NCI-H510A treated with DMSO at 0.1 percent for 48 hours (cell line): Measurements from ENCODE around the gene HMMR.
A peak's percentile ranks its signal among the peaks of the same experiment; 100 is the strongest.

ENCODE experiments used
- DNase-seq: peaks from one replicate; lab custom pipeline; 2025; lab: John Stamatoyannopoulos, UW

Gene HMMR

GRCh38 chr5:163459462-163459818 lies 992 bp upstream of the HMMR start:
- peak; percentile 55 for DNase-seq

- DNase-seq = peak; percentile 89
Observed at GRCh38 chr5:163459819-163460561, 442 bp upstream of the HMMR start, which contains the start of gene NUDCD2. Gene NUDCD2, minus strand, starts transcription at chr5:163460102. Its CDS starts 52 bp downstream, at chr5:163460050.

- DNase-seq = no peak
Observed at GRCh38 chr5:163463063-163463435, 2.6 kb downstream of the HMMR start.

- no peak for DNase-seq
Observed at GRCh38 chr5:163467682-163468081, 7.2 kb downstream of the HMMR start.

- DNase-seq = peak; percentile 6
Observed at GRCh38 chr5:163473635-163474243, 13.3 kb downstream of the HMMR start.

GRCh38 chr5:163475411-163475810 lies 15.0 kb downstream of the HMMR start:
- no peak for DNase-seq

GRCh38 chr5:163478126-163478981 lies 17.9 kb downstream of the HMMR start:
- DNase-seq = no peak

- no peak for DNase-seq
Observed at GRCh38 chr5:163478982-163479271, 18.5 kb downstream of the HMMR start.

- DNase-seq = no peak
Observed at GRCh38 chr5:163489055-163489744, 28.8 kb downstream of the HMMR start.

- no peak for DNase-seq
Observed at GRCh38 chr5:163489745-163490075, 29.3 kb downstream of the HMMR start.

- no peak for DNase-seq
Observed at GRCh38 chr5:163496286-163496685, 35.9 kb downstream of the HMMR start.

GRCh38 chr5:163497315-163497714 lies 36.9 kb downstream of the HMMR start:
- no peak for DNase-seq

GRCh38 chr5:163498886-163499285 lies 38.5 kb downstream of the HMMR start:
- no peak for DNase-seq

- DNase-seq = no peak
Observed at GRCh38 chr5:163502521-163502920, 42.1 kb downstream of the HMMR start.

- DNase-seq = no peak
Observed at GRCh38 chr5:163503106-163504078, 43.0 kb downstream of the HMMR start.

- DNase-seq = no peak
Observed at GRCh38 chr5:163504079-163504931, 43.9 kb downstream of the HMMR start.

GRCh38 chr5:163505049-163505367 lies 44.6 kb downstream of the HMMR start:
- DNase-seq = no peak

- DNase-seq = peak; percentile 72
Observed at GRCh38 chr5:163505368-163506094, 45.1 kb downstream of the HMMR start, which contains the start of gene MAT2B. Gene MAT2B, plus strand, starts transcription at chr5:163505619. Its CDS starts 68 bp downstream, at chr5:163505687.

- DNase-seq = no peak
Observed at GRCh38 chr5:163506095-163506457, 45.6 kb downstream of the HMMR start.

- DNase-seq = no peak
Observed at GRCh38 chr5:163506726-163507125, 46.3 kb downstream of the HMMR start.
